ENCODE measurements around the gene TMEM175. TPM values are rescaled to one million over a fixed set of nuclear protein-coding genes. Genes with fewer than 3 reads are reported as not detected.

Gene TMEM175
- total and polyA plus RNA-seq, 9 of the 15 experiments (the other 6 are each of a cell fraction or from before 2014, with no cell fraction given) = 0.13 to 30.9 (median 9.4) TPM

DNA sequence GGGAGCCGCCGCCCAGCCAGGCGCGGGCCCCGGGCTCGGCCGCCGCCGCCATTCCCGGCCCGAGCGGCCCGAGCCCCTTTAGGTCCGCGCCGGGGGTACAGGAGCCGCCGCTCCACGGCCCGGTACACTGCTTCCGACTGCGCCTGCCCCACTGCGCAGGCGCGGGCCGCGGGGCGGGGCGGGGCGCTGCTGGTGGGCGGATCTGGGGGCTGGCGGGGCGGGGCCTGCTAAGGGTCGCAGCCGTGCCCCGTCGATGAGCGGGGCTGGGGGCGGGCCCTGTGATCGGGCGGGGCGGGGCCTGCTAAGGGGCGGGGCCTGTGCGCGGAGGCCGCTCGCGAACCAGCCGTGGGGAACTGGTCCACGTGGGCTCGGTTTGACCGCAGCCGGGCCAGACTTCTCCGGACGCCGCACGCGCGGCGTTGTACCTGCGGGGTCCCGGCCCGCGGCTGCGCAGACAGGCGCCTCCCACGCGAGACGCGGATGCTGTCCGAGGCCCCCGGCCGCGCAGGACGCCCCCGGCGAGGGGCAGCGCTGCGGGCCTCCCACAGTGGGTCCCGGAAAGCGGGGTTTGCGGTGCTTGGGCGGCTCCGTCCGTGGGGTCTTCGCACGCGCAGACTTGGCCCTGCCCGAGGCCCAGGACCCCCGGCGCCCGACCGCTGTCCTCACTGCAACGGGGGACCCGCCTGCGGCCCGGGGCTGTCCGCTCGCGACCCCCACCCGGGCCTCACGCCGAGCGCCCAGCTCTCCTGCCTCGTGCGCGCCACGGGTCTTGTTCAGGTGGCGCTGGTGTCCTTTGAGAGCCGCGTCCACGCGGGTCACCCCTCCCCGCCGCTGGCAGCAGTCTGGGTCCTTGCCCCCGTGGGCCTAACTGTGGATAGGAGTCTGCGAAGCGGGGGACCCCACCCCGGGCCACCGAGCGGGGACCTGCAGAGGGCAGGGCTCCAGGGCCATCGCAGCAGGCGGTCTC, 41.5 kb downstream of the TMEM175 start, which contains the start of gene DGKQ (continued):
- TF ChIP-seq ZFP30 (CRISPR knock-in tag; IDR thresholded peaks at IDR 0.05; ENCODE audit: borderline replicate concordance) (no peak), XRCC5 (IDR thresholded peaks at IDR 0.05; ENCODE audit: low read depth, low read length) (no peak), CBX2 (IDR thresholded peaks at IDR 0.05; ENCODE audit: insufficient read depth, low read length, poor library complexity, severe bottlenecking) (no peak), ZNF232 (CRISPR knock-in tag; IDR thresholded peaks at IDR 0.05) (no peak), SAP30 (IDR thresholded peaks at IDR 0.05; ENCODE audit: borderline replicate concordance, insufficient read depth, low read depth, low read length, poor library complexity, severe bottlenecking) (peak; percentile 52), TAF9B (IDR thresholded peaks at IDR 0.05; ENCODE audit: partially characterized antibody) (no peak), PTBP1 (IDR thresholded peaks at IDR 0.05; ENCODE audit: low read depth, low read length) (no peak), TGIF2 (CRISPR knock-in tag; IDR thresholded peaks at IDR 0.05) (0 out of 2 replicates have a peak, but pooled peaks have one; percentile 72), MYNN (IDR thresholded peaks at IDR 0.05) (no peak), MYNN (CRISPR knock-in tag; IDR thresholded peaks at IDR 0.05) (no peak)
- TF ChIP-seq, protein P1, sequence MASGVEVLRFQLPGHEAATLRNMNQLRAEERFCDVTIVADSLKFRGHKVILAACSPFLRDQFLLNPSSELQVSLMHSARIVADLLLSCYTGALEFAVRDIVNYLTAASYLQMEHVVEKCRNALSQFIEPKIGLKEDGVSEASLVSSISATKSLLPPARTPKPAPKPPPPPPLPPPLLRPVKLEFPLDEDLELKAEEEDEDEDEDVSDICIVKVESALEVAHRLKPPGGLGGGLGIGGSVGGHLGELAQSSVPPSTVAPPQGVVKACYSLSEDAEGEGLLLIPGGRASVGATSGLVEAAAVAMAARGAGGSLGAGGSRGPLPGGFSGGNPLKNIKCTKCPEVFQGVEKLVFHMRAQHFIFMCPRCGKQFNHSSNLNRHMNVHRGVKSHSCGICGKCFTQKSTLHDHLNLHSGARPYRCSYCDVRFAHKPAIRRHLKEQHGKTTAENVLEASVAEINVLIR (CRISPR knock-in tag; IDR thresholded peaks at IDR 0.05) = no peak
- TF ChIP-seq, protein P2, sequence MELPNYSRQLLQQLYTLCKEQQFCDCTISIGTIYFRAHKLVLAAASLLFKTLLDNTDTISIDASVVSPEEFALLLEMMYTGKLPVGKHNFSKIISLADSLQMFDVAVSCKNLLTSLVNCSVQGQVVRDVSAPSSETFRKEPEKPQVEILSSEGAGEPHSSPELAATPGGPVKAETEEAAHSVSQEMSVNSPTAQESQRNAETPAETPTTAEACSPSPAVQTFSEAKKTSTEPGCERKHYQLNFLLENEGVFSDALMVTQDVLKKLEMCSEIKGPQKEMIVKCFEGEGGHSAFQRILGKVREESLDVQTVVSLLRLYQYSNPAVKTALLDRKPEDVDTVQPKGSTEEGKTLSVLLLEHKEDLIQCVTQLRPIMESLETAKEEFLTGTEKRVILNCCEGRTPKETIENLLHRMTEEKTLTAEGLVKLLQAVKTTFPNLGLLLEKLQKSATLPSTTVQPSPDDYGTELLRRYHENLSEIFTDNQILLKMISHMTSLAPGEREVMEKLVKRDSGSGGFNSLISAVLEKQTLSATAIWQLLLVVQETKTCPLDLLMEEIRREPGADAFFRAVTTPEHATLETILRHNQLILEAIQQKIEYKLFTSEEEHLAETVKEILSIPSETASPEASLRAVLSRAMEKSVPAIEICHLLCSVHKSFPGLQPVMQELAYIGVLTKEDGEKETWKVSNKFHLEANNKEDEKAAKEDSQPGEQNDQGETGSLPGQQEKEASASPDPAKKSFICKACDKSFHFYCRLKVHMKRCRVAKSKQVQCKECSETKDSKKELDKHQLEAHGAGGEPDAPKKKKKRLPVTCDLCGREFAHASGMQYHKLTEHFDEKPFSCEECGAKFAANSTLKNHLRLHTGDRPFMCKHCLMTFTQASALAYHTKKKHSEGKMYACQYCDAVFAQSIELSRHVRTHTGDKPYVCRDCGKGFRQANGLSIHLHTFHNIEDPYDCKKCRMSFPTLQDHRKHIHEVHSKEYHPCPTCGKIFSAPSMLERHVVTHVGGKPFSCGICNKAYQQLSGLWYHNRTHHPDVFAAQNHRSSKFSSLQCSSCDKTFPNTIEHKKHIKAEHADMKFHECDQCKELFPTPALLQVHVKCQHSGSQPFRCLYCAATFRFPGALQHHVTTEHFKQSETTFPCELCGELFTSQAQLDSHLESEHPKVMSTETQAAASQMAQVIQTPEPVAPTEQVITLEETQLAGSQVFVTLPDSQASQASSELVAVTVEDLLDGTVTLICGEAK (IDR thresholded peaks at IDR 0.05) = no peak
- TF ChIP-seq, protein P2 (CRISPR knock-in tag; IDR thresholded peaks at IDR 0.05) = no peak
- TF ChIP-seq, protein P3, sequence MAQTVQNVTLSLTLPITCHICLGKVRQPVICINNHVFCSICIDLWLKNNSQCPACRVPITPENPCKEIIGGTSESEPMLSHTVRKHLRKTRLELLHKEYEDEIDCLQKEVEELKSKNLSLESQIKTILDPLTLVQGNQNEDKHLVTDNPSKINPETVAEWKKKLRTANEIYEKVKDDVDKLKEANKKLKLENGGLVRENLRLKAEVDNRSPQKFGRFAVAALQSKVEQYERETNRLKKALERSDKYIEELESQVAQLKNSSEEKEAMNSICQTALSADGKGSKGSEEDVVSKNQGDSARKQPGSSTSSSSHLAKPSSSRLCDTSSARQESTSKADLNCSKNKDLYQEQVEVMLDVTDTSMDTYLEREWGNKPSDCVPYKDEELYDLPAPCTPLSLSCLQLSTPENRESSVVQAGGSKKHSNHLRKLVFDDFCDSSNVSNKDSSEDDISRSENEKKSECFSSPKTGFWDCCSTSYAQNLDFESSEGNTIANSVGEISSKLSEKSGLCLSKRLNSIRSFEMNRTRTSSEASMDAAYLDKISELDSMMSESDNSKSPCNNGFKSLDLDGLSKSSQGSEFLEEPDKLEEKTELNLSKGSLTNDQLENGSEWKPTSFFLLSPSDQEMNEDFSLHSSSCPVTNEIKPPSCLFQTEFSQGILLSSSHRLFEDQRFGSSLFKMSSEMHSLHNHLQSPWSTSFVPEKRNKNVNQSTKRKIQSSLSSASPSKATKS (CRISPR knock-in tag; IDR thresholded peaks at IDR 0.05) = no peak

Data from K562 (cell line).